COR-L47 (cell line): ENCODE measurements around the gene LLCFC1.

ENCODE experiments used
- DNase-seq: peaks from one replicate; lab custom pipeline; 2025; lab: John Stamatoyannopoulos, UW

LLCFC1 gene

DNA sequence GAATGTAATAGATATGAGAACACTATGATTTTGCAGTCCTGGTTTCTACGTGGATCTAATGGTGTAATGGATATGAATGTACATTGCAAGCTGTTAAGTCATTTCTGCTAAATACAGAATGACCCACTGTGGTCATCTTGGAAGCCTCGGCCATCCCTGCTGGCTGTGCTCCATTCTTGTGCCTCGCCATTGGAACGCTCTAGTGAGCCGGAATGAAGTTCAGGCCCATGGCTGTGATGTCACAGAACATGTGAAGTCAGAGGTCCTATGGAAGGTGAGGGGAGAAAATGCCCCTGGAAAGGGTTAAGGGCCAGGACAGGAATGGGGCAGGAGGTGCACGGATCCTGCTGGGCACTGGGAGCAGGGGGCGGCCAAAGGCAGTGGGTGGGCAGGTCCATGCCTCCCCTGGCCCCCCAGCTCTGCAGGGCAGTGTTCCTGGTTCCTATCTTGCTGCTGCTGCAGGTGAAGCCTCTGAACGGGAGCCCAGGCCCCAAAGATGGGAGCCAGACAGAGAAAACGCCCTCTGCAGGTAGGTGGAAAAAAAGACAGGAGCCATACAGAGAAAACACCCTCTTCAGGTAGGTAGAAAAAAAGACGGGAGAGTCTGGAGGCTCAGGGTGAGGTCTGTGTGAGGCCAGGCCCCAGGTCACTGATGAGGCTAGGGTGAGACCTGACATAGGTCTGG is at the start of gene LLCFC1:
TSS of gene LLCFC1 (plus strand) at position 259 of the 685 bp plus-strand sequence. CDS start at position 397, 138 bp downstream.
- DNase-seq, result peak; percentile 1

DNA sequence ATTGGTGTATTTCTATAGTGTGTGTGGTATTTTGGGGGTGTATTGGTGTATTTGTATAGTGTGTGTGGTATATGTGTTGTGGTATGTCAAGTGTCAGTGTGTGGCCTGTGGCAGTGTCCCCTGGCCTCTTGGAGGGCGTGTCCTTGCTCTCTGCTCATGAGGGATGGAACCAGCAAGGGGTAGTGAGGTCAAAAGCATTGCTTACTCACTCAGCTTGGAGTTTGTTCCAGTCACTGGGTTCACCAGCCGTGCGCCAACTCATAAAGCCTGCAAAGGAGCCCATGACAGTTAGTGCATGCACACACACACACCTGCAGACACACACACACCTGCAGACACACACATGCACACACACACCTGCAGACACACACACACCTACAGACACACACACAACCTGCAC is 49.5 kb upstream of the LLCFC1 start:
- no peak for DNase-seq

DNA sequence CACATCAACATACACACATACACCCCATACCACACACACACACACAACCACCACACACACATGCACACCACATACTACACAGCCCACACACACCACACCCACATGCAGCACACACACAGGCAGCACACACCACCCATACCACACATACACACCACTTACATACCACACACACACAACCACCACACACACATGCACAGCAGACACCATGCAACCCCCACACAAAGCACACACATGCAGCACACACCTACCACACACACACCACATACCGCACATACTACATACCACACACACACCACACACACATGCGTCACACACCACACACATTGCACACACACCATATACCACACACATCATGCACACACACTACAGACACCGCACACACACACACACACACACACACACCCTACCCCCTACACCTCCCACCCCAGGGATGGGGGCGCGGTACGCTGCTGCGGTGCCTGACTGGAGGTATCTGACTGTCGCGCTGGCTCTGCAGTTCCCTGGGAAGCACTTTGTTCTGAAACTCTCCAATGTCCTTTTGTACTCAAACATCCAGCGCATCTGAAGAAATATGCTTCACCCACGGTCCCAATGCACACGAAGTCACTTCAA is 48.3 kb upstream of the LLCFC1 start:
- DNase-seq, result no peak

DNA sequence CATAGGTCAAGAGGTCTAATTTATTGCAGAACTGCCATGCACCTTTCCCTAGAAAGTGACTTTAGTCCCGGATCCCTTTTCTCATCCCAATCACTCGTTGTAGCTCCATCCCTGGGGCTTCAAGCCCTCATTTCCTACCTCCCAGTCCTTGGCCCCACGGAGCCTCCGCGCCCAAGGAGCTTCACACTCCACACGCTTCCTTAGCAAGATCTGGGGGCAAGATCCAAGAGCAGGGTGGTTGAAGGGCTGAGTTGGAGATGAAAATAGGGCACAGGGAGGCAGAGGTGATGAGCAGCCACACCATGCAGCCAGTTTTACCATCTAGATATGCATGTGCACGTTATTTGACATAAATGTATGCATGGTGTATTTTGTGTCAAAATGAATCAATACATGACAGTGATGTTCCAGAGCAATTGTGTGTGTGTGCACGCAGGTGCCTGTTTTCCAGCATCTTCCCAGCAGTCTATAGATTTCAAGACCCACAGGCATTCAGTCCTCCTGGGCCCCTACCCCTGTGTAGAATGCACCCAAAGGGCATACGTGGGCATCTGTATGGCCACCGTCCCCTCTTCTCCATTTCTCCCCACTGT is 47.7 kb upstream of the LLCFC1 start:
- no peak for DNase-seq

DNA sequence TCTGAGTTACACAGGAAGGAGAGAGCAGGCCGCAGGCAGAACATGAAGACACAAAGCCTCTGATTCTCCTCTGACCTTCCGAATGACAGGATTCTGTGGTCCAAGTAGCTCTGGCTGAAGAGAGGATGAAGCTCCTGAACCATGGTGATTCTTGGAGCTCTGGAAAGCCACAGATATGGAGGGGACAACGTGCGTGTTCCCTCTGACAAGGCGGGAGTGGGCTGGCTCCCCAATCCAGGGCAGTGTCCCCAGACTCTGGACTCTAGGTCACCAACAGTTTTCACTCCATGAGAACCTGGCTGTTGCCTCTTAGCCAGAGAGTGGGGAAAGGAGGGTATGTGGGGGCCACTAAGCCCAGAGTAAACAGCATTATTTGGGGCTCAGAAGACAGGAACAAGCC is 46.3 kb upstream of the LLCFC1 start:
- DNase-seq, result no peak

DNA sequence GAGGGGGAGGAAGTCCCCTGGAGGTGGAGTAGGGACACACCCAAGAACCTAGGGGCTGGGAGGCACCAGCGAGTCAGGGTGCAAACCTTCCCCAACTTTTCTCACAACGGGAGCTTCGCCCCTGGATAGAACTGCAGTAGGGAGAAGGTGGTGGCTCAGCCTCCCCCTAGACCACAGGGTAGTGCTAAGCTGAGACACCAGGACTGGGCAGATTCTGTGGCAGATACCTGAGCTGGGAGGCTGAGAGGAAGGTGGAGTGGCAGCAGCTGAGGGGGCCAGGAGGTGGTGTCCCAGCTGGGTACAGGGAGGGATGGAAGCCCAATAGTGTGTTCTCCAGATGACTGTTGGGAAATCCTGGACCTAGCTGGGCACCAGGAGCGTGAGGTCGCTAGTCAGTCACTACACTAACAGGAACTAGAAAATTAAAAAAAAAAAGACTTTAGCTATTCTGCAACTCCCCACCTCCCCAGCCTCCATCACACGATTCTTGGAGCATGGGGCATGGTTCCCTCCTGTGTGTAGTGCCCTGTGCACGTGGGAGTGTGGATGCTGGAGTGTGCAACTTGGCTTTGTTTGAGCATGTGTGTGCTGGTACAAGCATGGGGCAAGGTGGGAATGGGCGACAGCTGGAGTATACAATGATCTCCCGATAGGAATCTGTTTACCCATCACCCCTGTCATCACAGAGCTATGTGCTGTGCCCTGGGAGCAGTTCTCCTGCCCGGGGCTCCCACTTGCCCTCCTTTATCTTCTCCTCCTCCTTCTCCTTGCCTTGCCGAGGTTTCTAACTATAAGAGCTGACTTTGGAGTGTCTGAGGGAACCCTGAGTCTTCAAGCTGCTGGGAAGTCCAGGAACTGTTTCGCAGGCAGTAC is 44.9 kb upstream of the LLCFC1 start:
- no peak for DNase-seq

DNA sequence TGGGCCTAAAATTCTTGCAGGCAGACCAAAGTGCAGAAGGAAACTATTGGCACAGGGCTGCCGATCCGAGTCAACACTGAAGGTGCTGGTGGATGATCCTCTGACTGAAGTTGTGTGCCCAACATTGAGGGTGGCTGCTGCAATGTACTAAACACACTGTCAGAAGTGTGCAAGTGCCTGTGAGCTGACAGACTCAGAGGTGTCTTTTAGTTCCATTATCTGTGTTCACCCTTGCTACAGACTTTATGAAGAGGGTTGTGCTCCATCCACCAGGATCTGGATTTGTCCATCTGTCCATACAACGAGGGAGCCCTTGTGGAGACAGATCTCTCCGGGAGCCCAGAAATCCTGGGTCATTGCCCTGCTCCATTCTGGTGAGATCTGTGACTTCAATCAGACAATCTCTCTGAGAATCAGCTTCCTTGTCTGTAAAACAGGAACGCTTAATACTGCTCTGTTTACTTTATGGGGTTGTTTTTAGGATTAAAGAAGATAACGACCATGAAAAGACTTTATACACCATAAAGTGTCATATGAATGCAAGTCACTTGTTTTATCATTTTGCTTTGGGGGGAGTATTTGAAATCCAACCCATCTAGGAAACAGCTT is 44.2 kb upstream of the LLCFC1 start:
- DNase-seq, result no peak

DNA sequence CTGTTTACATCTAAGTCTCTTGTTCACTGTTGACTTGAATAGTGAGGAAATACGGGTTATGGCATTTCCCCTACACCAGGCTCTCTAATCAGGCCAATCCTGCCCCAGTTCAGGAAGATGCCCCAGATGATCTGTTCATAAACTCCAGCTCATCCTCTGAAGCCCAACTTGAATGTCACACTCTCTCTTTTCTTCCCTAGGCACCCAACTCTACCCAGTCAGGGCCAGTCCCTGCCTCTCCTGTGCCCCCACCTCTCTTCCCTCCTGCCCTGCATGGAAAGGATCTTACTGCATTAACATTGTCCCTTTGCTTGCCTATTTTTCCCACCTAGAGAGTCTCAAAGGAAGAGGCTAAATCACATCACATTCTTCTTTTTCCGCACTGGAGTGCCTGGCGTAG is 43.1 kb upstream of the LLCFC1 start:
- no peak for DNase-seq

DNA sequence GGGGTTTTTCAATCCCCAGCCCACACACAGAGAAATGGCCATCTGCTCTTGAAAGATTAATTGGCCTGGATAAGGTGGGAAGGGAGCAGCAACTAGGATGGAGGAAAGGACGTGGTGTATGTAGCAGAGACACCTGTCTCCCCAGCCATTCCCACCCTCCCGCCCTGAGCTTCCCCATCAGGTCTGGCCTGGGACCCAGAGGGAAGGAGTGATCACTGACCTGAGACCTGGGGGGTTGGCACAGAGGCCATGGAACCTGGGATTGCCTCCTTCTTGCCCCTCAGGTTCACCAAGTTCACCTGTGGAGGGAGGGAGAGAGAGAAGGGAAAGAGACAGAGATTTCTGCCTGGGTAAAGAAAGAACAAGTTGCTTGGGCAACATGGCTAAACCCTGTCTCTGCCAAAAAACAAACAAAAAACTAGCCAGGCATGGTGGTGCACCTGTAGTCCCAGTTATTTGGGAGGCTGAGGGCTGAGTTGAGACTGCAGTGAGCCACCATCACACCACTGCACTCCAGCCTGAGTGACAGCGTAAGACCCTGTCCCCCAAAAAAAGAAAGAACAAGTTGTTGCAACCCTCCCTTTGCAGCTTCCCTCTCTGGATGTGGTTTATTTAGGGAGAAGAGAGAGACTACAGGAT is 42.4 kb upstream of the LLCFC1 start:
- no peak for DNase-seq

DNA sequence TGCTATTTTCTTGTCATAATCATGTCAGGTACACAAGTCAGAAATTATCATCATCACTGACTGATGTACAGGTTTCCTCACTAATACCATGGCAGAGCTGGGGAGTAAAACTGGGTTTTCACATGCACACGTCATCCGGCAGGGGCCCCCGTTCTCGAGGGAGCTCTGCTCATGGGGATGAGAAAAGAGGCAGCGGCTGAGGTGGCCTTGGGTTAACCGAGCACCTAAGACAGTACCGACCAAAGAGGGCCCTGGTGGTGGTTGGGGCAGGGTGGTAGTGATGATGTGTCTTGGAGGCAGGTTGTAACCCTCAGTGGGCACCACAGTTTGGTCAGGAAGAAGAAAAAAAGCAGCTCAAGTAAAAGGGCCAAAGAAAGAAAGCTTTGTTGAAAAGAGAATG is 41.6 kb upstream of the LLCFC1 start:
- DNase-seq, result no peak

DNA sequence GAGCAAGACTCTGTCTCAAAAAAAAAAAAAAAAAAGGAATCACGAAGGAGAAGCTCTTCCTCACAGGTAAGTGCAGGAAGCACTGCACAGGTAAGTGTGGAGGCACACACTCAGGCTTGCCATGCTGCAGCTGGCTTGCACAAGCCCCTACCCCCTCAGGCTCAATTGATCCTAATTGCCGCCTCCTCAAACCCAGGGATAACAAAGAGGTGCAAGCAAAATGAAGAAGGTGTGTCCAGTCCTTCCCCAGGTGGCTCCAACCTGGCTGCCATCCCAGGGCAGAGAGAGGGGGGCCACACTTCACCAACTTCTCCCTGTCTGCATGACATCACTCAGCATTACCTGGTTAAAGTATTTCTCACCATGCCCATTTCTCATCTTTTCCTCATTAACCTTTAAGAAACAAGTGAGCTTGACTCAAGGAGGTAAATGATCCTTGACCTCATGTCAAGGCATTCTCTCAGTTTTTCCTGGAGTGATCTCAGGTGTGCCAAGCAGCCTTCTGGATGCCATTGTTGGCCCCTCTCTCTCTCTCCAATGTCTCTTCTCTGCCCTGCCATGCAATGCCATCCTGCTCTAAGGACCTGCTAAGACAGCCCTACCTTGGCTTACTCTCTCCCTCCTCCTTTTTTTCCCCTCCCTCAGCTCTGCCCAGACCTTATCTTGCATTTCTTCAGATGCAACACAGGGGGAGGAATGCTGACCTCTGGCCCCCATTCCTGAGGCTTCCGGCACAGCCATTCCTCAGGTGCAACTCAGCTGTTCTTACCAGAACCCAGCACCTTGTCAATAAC is 40.7 kb upstream of the LLCFC1 start:
- DNase-seq, result peak; percentile 74

DNA sequence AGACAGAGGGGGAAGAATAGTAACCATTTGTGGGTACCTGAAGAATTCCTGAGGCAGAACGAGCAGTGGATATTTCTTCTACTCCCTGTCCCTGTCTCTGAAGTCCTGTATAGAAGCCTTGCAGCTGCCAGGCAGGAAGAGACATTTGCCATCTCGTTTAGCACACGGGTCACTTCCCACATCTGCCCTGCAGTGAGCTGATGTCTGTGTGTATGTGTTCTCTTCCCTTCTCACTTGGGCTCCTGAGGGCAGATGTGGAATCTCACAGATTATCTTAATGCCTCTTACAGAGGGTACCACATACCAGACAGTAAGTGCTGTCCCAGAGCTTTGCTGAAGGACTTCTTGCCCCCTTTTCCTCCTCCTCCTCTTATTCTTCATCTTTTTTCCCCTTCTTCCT is 39.6 kb upstream of the LLCFC1 start:
- DNase-seq, result peak; percentile 22

DNA sequence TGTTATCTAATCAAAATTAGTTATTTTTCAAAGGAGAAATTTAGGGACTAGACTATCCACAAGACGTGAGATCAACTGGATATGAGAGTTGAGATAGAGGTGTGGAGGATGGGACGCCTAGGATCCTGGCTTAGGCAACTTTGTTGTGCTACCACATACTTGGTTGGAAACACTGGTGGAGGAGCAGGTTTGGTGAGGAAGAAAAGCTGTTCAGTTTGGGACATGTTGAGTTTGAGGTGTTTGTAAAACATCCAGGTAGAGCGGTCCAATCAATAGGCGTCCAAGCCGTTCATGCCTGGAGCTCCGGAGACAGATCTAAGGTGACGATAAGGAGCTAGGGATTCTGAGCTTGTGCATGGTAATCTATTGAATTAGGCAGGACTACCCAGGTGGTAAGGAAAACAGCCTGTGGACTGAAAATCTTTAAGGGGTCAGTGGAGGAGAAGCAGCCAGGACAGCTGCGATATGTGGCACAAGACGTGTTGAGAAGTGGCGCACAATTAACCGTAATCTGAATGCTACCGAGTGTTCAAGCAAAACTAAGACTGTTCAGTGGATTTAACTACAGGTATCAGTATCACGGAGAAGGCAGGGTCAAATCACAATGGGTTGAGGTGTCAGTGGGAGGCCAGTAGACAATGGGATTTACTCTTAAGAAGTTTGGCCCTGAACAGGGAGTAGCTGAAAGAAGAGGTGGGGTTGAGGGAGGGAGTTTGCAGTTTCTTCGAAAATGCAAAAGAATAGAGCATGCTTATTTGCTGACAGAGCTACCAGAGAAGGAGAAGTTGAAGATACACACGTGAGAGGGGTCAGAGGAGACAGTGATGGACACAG is 37.6 kb upstream of the LLCFC1 start:
- no peak for DNase-seq

DNA sequence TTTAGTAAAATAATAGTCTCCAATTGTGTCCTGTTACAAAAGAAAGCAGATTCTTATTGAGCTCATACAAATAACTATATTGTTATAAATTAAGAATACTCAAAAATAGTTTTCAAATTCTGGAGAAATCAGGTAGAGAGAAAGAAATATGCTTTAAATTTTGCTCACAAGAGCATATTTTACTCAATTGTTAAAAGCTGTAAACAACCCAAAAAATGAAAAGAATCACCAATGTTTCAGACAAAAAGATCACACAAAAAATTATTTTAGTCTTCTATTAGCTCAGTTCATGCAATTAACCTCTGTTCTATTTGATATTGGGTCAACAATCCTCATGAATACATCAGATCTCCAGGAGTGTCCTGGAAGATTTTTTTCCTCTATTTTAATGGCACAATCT is 35.2 kb upstream of the LLCFC1 start:
- DNase-seq, result no peak

DNA sequence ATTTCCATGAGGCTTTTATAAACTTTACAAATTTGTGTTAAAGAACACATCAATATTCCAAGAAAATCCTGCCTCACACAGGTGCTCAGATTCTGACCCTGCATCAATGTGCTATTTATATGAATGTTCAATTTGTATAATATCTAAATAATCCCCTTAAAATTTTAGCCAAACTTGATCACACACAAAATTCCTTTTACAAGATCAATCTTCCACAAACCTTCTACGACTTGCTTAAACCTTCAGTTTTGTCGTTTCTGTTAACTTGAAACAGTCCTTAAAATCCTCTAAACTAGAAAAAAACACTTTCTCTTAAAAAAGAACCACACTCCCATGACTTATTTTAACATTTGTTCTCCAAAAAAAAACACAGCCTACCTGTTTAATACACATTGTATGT is 33.5 kb upstream of the LLCFC1 start:
- DNase-seq, result no peak

DNA sequence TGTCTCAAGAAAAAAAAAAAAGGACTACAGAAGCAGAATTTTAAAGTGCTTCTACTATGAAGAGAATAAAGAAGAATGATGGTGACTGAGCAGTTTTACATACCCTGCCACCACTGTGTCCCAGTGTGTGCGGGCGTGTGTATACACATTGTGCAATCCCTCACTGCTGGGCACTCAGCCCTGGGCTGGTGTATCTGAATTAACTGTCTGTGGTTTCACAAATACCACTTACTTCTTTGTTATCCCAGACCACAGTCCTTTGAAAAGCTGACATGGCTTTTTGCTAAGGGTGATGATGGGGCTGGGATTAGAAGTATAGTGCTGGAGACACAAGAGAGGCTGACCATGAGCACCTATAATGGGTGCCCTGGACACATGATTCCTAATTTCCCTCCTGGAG is 32.6 kb upstream of the LLCFC1 start:
- DNase-seq, result no peak

DNA sequence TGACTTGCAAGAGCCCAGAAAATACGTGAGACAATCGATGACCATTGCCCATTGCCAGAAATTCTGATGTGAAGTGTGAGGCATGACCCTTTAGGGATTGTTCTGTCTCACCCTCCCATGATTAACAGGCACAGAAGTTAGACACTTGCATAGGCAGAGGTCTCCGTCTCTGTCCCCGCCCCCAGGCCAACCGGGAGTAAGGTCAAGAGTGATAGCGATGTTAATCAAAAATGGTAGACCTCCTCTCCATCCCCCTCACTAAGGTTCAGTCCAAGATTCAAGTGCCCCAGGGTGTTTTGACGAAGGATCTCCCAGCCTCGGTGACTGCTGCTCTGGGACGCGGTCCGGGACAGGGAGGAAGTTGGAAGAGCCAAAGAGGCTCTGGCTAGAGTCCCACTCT is 31.0 kb upstream of the LLCFC1 start:
- DNase-seq, result no peak

DNA sequence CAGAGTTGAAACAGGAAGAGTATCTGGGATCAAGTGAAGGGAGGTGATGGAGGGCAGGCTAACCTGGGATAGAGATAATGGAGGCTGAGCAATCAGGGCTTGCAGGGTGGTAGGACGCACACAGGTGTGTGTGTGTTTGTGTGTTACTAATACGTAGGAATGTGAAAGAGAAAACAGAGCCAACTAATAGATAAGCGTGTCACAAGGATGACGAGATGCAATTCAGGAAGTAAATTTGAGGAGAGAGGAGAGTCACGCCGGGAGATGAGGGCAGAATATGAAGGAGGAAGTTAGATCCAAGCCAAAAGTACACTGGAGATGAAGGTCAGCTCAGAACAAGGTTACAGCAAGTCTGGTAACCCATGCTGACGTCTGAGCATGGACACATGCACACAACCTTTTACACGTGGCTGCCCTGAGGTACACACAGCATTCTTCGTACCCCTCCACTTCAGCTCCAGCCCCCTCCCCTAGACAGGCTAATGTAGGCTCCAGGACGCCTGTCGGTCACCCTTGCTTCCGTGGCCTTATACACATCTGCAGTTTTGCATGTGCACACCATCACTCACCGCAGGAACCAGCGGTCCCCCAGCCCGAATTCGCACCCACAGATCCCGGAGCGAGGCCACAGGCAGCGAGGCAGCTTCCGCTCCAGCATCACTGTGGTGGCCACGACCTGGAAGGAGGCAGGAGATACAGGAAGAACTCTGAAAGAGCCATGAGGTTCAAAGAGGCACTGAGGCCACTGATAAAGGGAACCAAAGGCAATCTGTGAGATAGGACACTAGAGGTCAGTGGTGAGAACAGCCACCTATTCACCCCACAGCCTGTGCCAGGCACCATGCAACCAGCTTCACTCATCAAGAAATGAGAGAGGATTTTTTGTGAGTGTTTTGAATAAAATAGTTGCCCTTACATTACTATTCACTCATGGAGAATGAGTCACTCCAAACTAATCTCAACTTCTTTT is 30.1 kb upstream of the LLCFC1 start:
- DNase-seq, result no peak

DNA sequence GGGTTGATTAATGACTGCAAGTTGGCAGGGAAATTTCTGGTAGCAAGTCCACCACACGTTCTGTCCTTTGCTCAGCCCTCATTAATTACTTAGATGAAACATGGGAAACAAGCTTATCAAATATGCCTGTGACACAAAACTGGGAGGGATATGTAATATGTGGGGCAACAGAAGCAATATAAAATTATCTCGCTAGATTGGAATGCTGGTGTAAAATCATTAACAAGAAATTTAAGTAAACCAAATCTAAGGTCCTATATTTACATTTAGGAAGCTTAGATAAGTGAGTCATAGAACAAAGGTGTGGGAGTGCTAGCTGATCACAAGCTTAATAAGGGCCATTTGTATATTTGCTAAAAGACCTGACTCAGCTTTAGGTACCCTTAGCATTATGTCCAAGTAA is 29.3 kb upstream of the LLCFC1 start:
- DNase-seq, result no peak
